Stimulated activated CD8-positive, alpha-beta memory T cell treated with anti-CD3 and anti-CD28 coated beads, Interleukin-7, amount 100 ng/mL, for 4 hours (primary cell): Measurements from ENCODE around the gene ASPN.

Source experiments
- DNase-seq, 2 donors: peaks; one replicate each; pipeline ENCODE4 v3.0.0-alpha.2; 2020; ENCODE audit warnings: low read depth in 2 of 2

Gene ASPN

GRCh38 chr9:92476962-92477361, 5.3 kb downstream of the ASPN start:
- no peak for DNase-seq

- DNase-seq = no peak
Observed at GRCh38 chr9:92474587-92474986, 7.7 kb downstream of the ASPN start.

DNA sequence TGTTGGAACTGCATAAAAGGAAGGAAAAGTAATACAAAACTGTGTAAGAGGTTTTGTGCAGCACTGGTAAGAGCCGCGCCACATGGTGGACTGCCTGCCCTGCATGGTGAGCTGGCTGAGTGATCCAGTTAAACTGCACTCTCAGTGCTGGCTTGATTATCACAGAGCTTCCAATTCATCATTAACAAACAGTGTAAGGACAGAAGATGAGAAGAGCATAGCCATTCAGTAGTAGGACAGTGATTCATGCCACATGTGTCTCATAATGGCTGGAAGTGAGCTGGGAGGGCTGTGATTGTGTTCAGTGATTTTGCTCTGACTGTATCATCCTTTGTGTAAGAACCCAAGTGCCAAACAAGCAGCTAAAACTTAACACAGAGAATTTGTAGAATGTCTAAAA, 14.1 kb downstream of the ASPN start:
- DNase-seq = no peak

GRCh38 chr9:92467511-92467910, 14.8 kb downstream of the ASPN start:
- DNase-seq = no peak

GRCh38 chr9:92467041-92467440, 15.3 kb downstream of the ASPN start:
- no peak for DNase-seq

- no peak for DNase-seq
Observed at GRCh38 chr9:92463984-92464383, 18.3 kb downstream of the ASPN start.

- no peak for DNase-seq
Observed at GRCh38 chr9:92463387-92463786, 18.9 kb downstream of the ASPN start.

GRCh38 chr9:92457576-92457975, 24.7 kb downstream of the ASPN start:
- DNase-seq = no peak

DNA sequence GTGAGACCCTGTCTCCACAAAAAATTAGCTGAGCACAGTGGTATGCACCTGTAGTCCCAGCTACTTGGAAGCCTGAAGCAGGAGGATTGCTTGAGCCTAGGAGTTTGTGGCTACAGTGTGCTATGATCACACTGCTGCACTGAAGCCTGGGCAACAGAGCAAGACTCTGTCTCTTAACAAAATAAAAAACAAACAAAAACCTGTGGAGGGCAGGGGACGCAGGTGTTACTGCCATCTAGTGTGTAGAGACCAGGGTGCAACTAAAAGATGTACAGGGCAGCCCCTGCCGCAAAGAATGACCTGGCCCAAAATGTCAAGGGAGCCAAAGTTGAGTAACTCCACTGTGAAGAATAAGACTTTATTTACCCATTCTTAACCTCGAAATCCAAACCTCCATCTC, 27.1 kb downstream of the ASPN start:
- no peak for DNase-seq

GRCh38 chr9:92446536-92446935, 35.8 kb downstream of the ASPN start:
- DNase-seq = no peak

DNA sequence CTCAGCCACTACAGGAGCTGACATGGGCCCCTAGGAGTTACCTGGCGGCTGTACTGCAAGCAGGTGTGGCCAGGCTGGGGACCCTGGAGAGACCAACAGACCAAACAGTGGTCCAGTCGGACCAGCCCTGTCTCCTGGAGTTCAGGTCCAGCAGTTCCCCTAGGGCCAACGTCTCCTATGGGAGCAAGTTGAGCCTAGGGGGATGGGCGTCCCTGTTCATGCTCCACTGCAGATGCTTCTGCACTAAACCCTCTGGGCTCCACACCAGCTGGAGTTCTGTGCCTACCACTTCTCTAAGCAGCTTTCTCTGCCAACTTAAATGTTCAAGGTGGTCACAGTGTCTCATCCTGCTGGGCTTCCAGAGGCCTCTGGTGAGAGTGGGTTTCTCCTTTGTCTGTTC, 37.5 kb downstream of the ASPN start:
- no peak for DNase-seq

DNA sequence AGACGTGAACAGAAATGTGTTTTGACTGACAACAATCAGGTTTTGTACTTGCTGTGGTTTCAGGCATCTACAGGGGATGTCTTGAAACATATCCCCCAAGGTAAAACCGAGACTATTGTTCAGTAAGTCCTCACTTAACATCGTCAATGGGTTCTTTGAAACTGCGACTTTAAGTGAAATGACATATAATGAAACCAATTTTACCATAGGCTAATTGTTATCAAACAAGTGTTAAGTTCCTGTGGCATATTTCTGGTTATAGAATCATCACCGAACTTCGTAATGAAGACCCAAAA, 41.6 kb downstream of the ASPN start:
- DNase-seq = no peak

- no peak for DNase-seq
Observed at GRCh38 chr9:92439921-92440750, 42.2 kb downstream of the ASPN start.

- no peak for DNase-seq
Observed at GRCh38 chr9:92438900-92439526, 43.3 kb downstream of the ASPN start.

GRCh38 chr9:92435263-92435662, 47.0 kb downstream of the ASPN start:
- DNase-seq = no peak

DNA sequence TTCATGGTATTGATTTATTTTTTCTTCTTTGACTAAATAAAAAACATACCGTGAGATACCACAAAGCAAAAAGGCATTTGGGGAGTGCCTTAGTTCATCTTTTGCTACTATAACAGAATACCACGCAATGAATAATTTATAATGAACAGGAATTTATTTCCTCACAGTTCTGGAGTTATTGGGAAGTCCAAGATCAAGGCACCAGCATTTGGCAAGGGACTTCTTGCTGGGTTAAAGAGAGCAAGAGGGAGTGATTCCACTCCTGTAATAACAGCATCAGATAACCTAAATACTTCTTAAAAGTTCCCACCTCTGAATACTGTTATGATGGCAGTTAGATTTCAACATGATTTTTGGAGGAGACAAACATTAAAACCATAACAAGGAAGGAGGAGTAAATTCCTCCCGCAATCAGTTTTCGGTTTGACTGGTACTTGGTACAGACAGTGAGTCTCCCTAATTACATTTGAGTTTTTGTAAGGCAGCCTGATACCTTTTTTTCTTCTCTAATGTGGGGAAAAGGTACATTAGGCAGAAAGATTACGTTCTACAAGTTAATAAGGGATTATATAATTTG, 49.2 kb downstream of the ASPN start:
- no peak for DNase-seq

DNA sequence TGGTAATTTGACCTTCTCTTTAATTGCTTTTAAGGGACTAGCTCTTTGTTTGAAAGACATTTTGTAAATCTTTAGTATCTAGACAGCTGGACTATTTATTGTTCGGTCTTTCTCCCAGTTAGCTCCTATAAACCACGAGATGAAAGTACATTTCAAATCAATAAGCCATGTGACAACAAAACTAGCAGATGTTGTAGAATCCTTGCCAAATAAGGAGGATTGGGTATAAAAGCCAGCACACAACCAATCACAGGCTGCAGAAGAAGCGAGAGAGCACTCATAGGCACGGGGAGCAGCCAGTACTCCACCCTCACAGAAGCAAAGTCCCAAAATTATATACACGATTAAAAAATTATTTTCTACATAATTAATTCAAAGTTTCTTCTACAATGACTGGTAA, 50.0 kb downstream of the ASPN start:
- no peak for DNase-seq

DNA sequence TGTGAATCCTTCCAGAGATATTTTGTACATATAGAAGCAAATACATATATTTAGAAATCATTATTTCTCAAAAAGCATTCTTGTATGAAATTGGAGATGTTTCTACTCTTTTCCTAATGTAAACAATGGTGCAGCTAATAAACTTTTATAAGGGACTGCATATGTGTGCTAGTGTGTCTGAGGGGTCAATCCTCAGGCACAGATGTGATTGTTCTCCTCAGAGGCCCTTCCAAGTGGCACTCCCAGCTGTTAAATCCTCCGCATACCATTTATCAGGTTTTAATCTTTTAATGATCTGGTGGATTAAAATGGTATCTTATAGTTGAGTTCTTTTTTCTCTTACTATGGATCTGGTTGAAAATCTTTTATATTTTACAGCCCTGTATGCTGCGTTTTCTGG, 52.5 kb downstream of the ASPN start:
- DNase-seq = no peak

- DNase-seq = no peak
Observed at GRCh38 chr9:92426501-92427145, 55.7 kb downstream of the ASPN start.

DNA sequence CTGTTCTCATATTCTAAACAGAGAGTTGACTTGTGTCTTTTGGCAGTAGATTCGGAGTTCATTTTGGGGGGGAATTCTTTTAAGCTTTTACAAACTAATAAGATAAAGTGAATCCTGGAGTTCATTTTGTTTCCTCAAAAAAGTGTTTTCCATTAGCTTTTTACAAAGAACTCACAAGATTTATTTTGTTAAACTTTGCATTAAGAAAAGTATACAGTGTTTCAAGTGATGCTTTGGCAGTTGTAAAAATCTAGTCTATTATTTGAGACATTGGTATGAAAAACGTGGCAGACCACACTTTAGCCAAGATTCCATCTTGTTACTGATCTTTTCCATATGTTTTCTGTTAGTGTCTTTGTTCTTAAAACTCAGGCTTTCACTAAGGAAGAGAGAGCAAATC, 56.8 kb downstream of the ASPN start:
- no peak for DNase-seq

GRCh38 chr9:92424340-92424739, 58.0 kb downstream of the ASPN start, which contains the start of gene OMD:
Gene OMD (minus strand): TSS chr9:92424471. CDS start chr9:92417558, 6,913 bp downstream.
- DNase-seq = no peak

GRCh38 chr9:92423612-92424011, 58.7 kb downstream of the ASPN start:
- DNase-seq = no peak
